ENCODE measurements around the gene OR2V2. TPM values are rescaled to one million over a fixed set of nuclear protein-coding genes. Genes with fewer than 3 reads are reported as not detected.

The OR2V2 gene
- total RNA-seq, 1 donor from 2014 or later, result not detected

DNA sequence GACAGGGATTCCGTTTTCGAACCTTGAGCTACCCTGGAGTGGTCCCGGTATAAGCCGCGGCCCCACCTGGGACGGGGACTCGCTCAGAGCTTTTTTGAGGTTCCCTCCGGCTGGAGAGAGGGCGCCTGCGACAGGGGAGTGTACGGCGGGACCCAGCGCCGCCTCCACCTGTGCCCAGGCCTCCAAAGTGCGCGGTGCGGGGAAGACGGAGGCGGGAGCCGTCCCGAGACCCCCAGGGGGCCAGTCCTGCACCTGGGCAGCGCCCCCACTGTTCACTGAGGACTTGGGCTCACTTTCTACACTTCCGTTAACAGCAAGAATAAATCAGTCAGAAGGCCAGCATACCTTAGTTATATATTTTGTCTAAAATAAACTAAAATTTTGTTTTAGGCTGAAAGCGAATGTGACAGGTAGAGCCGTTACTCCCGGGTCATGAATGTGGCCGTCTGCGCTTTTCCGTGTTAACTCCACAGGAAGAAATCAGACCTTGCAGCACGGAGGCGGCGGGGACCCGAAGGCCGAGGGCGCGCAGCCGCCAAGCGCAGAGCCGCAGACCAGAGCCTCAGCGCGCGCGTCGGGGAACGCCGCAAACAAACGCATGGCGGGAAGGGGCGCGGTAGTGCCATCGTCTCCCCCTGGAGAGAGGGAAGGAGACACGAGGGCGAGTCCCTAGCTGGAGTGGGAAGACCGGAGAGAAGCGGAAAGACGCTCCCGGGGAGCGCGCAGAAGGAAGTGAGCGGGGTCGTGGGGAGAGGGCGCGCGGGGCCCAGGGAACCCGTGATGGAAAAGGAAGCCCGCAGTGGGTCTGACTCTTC lies 43.5 kb downstream of the OR2V2 start:
- DNase-seq (ENCODE audit: low spot score), result no peak

DNA sequence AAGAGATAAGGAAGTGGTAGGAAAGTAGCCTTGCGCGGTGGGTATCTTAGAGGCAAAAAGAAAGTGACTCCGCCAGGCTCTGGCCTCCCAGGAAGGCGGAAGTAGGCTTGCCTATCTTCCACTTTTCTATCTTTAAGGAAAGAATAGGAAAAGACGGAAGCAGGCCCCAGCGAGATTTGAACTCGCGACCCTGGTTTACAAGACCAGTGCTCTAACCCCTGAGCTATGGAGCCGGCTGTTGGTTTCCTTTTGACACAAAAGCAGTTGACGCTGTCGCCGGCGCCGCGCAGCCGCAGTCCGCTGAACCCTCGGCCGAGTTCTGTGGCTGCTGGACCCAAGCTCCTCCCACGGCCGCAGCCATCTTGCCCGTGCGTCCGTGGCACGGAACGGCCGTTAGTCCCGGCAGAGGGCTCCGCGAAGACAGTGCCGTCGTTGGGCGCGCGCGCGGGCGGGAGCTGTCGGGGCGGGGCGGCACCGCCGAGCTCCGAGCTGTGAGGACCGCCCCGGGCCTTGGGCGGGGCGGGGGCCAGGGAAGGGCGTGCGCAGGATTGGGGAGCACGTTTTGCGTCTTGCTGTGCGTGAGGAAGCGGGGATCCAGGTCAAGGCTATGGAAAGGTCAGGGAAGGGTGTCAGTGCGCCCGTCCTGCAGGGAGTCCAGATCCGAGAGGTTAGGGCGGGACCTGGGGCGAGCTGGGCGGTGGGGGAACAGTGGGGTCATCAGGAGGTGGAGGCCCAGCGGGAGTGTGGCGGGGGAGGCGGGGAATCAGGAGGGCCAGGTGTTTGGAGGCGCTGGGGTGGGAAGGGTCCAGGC lies 44.3 kb downstream of the OR2V2 start:
- DNase-seq (ENCODE audit: low spot score), result peak; percentile 97

DNA sequence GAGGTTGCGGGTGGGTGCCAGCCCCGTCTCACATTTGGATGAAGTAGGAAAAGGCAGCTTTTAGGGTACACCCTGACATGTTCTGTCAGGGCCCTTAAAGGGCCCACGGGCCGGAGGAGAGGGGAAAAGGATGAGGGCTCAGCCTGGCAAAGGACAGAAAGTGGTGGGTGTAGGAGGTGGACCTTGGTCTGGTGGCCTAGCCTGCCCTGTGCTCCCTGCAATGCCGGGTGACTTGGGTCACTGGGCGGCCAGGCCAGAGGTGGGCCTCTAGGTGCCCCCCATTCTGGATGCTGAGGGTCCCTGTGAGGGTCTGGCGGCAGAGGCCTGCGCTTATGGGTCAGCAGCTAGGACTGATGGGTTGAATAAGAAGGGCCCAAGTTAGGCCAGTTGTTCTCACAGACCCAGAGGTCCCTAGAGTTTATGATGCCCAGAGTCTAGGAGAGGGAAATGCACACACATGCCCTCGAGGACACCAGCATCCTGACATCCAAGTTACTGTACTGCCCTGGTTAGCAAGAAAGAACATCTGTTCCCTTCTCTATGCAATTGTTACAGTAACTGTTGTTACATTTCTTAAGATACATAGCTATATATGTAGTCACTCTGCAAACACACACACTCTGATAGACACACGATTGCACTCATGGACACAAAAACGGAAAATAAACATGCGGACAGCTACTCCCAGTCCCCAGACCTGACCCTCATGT lies 45.1 kb downstream of the OR2V2 start:
- no peak for DNase-seq (ENCODE audit: low spot score)

DNA sequence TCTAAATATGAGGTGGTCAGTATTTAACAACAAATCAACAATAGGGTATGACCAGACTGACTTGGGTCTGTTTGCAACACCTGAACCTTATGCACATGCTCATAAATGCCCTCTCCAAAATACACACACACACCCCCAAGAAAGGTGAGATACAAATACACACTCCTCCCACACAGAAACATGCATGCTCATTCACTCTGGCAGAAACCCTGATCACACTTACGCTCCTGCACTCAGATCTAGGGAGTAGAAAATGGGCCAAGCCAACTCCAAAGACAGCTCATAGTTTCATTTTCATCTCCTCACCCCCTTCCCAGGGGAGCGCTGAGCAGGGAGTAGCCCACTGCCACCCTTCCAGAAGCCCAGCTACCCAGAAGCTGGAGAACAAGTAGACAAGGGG lies 46.3 kb downstream of the OR2V2 start:
- no peak for DNase-seq (ENCODE audit: low spot score)

DNA sequence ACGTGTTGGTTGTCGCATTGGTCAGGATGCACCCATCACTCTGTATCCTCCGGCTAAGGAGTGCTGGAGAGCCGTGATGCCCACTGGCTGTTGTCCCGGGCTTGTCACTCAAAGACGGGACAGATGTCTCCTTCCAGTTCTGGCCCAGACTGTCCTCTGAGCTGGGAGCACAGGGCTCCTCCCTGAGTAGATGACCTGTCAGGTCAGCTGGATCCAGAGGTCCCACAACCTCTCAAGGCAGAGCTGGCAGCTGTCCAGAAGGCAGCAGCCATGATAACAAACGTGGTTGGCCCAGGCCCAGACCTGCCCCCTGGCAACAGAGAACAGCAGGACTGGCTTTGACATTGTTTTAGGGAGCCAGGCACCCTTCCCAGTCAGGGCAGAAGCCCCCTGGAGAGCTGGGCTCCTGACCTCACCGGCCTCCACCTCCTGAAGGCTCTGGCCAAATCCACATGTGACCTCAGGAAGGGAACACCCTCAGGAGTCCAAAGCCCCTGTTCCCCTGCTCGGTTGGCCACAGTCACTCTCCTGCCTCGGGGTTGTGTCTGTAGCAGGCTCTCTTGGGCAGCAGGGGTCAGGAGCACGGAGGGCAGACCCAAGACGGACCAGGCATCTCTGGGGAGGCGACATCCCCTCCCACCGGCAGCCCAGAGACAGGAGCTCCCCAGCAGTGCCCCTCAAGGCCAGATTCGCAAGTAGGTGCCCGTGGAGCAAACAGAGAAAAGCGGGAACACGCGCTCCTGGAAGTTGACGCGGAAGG lies 47.3 kb downstream of the OR2V2 start:
- no peak for DNase-seq (ENCODE audit: low spot score)

DNA sequence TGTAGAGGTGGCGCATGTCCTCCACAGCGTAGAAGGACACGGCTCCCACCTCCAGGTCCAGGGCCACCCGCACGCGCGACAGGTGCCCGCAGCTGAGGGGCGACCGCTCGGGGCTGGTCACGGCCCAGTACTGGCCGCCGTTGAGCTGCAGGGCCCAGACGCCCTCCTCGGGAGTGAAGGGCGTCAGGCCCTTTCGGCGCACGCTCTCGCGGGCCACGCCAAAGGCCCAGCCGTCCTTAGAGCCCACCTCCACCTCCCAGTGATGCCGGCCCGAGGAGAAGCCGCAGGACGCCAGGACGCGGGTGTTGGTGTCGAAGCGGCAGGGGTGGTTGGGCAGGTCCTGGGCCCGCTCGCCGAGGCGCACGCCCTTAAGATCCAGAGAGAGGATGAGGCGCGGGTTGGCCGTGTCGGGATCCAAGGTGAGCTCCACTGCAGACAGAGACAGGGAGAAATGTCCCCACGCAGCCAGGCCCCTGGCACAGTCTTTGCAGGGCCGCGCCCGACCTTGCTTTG lies 47.9 kb downstream of the OR2V2 start:
- DNase-seq (ENCODE audit: low spot score), result no peak

DNA sequence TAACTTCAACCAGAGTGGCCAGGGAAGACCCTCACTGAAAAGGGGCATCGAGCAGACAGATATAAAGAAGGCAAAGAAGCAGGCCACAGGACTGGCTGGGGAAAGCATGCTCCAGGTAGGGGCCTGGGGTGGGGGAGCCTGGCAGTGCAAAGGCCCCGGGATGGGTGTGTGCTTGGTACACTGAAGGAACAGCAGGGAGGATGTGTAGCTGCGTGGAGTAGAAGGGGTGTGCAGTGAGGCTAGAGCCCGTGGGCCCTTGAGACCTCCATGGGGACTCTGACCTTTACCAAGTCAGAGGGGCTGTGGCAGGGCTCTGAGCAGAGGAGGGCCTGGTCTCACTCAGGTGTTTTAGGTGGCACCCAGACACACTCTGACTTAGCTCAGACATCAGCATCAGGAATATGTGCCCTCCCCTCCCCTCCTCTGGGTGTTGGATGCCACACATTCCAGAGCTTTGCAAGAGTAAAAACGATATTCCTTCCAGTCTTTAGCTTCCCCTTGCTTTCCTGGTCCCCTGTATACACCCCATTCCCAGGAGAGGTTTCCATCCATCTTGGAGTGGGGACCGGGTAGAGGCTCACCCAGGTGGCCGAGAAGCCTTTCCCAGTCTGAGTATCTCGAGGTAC lies 50.1 kb downstream of the OR2V2 start:
- no peak for DNase-seq (ENCODE audit: low spot score)

DNA sequence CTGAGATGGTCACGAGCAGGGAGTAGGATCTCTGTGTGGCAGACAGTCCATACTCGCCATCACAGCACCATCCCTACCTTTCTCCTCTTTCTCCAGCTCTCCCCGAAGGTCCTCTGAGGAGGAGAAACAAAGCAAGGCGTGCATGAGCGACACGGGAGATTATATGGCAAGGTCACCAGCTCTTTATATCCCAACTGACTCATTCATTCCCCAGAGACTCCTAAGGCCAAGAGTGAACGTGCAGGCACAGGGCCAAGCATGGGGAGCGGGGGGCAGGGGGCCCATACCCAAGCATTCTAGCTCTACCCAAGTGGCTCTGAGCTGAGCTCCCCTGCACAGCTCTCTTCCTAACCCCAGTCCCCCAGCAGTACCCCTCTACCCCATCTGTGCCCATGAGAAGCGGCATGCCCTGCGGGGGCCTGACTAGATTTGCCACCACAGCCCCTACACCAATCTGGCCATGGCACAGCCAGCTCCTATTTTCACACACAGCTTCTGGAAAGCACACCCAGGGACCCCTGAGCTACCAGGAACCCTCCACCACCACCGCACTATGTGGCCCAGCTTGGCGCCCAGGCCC lies 50.8 kb downstream of the OR2V2 start:
- no peak for DNase-seq (ENCODE audit: low spot score)

DNA sequence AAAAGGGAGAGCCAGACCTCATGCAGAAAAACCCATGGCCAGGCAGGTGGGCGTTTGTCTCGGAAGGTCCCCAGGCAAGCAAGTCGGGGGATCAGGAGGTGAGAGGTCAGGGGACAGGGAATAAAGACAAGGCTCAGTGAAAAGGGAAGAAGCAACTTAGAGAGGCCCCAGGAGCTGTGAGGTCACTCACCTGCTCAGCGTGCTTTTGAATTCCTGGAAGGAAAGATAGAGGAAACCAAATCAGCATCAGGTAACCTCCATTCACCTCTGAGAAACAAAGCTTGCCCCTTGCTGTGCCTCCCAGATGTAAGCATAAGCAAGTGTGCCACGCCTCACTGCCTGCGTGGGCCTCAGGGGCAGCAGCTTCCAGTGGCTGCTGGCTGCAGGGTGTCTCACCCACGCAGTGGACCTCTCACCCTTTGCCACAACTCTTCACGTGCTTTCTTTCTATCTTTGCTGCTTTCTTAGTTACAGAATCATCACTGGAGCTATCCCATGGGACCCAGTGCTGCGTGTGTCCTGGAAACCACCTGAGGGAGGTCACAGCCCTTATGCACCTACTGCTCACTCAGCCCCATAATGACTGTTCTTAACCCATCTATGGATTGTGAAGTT lies 51.6 kb downstream of the OR2V2 start:
- no peak for DNase-seq (ENCODE audit: low spot score)

DNA sequence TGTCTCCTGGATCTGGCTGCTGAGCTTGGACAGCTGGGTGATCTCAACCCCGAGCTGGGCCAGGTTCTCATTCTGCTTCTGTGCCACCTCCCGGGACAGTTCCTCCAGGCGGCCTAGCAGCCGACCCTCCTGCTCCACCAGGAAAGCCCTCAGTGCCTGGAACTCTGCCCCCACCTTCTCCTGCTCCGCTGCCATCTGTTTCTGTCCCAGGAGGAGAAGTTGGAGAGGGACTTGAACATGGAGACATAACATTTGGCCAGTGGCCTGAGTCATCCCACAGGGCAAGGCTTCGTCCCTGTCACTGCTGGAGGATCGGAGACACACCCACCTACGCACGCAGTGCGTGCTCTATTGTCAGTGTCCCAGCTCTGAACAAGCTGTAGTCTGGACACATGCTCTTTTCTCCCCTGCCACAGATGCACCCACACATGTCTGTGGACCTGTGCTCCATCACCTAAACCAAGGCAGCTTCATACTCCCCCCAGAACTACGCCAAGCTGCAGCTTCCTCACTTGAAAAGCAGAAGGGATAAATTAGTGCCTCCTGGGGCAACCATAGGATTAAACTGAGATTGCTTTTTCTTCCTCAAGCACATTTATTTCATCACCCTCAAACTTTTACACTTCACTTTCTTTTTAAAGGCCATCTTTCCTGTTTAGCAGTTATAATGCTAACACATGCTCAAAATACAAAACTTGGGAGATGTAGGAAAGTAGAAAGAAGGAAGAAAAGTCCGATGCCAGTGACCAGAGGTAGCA lies 52.7 kb downstream of the OR2V2 start:
- no peak for DNase-seq (ENCODE audit: low spot score)

DNA sequence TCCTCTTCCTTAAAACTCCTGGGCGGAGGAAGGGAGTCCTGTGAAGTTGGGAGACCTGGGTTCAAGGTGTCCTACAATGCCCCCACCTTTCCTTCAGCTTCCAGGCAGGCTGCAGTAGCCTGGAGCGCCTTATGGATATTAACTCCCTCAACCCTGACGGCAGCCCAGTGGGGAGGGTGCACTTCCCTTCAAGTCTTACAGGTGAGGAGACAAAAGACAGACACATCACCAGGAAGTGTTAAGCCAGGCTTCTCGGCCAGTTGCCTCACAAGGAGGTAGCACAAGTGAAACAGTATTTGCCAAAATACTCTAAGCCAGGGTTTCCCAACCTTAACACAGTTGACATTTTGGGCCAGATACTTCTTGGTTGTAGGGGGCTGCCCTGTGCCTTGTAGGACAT lies 53.4 kb downstream of the OR2V2 start:
- no peak for DNase-seq (ENCODE audit: low spot score)

DNA sequence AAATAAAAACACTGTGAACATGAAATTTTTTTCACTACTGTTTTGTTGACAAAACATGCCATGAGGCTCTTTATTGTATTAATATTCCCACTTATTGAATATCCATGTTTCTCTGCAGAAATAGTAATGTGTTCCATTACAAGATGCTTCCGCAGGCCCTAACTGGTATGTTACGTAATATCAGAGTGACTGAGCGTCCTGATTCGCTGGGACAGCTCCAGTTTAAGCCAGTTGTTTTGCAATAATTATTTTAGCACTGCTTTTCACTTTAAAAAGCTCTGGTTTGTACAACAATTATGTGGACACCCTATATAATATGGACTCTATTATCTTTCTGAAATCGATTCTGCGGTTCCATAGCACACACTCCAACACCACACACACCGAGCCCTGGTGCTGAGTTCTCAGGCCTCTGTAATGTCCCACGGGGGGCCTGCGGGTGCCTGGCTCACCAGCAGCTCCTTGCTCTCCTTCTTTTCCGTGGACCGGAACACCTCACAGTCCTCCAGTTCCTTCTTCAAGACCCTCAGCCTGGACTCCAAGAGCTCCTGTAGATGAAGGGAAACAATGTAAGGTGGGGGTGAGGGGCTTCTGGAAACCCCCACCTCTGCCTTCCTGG lies 55.8 kb downstream of the OR2V2 start:
- DNase-seq (ENCODE audit: low spot score), result no peak

DNA sequence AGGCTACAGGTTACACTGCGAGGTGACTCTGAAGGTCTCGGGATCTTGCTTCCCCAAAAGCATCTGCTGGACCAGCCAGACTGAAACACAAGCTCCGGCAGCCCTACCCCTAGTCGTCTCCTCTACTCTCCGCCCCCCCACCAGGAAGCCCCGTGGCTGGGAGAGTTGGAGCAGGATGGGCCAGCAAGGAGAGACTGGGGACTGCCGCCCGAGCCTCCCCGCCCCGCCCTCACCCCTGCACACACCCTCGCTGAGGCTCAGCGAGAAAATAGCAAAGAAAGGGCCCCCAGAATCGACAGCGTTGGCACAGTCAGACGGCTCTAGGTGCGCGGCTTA lies 56.4 kb downstream of the OR2V2 start:
- no peak for DNase-seq (ENCODE audit: low spot score)

DNA sequence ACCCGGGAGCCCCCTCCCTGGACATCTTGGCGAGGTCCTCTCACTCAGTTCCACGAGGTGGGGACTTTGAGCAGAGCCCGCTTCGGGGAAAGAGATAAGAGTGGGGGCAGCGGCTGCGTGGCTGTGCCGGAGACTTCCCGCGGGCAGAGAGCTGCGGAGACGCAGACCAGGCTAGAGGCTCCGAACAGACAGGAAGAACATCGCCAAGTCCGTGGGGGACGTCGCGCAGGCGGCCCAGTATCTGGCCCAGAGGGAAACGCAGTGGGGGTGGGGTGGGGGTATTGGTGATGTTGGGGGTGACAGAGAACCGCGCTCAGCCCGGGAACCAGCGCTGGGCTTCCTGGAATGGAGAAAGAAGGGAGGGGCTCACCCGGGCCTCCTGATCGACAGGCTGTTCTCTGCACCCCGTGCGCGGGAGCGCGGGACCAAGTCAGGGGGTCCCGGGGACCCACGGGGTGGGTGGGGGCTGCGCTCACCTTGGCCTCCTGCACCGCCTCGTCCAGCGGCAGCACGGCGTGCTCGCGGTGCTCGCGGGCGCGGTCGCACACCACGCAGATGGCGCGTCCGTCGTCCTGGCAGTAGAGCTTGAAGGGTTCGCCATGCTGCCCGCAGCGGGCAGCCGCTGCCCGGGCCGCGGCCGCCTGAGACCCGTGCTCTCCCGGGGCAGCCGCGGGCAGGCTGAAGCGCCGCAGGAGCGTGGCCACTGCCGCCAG lies 56.9 kb downstream of the OR2V2 start:
- DNase-seq (ENCODE audit: low spot score), result no peak

DNA sequence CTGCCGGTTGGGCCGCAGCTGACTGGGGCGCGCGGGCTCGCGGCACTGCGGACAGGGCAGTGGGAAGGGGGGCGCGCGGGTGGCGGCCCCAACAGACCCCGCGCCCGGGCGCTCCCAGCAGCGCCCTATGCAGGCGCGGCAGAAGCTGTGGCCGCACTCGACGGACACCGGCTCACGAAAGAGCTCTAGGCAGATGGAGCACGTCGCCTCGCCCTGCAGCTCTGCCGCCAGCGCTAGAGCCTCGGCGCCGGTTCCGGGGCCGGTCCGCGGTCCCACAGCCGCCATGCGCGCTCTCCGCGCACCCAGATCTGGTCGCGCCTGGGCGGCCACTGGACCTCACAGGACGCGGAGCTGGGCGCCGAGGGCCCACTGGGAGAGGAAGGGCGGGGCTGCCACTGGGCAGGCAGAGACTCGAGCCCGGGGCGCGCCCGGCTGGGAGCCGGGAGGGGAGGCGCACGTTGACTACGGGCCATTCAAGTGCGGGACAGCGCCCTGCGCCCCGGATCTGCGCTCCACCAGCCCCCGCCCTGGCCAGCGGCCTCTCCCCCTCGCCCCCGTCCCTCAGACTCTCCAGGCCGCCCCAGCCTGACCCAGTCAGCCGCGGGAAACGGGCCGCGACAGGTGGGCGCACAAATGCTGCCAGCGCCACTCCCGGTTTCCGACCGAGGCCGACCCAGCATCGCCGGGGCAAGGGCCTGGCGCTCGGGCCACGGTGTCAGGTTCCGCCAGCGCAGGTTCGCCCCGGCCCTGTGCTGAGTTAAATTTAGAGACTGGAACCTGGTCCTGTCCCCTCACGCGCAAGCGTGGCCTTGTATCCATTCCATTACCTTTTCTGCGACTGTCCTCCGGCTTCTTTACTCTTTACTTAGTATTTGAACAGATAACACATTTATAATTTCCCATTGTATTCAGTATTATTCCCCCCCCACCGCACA lies 57.7 kb downstream of the OR2V2 start, which contains the start of gene TRIM7:
Gene TRIM7, minus strand, starts transcription at position 371 of the 935 bp plus-strand sequence. Its CDS starts 86 bp downstream, at position 285.
- DNase-seq (ENCODE audit: low spot score), result no peak

DNA sequence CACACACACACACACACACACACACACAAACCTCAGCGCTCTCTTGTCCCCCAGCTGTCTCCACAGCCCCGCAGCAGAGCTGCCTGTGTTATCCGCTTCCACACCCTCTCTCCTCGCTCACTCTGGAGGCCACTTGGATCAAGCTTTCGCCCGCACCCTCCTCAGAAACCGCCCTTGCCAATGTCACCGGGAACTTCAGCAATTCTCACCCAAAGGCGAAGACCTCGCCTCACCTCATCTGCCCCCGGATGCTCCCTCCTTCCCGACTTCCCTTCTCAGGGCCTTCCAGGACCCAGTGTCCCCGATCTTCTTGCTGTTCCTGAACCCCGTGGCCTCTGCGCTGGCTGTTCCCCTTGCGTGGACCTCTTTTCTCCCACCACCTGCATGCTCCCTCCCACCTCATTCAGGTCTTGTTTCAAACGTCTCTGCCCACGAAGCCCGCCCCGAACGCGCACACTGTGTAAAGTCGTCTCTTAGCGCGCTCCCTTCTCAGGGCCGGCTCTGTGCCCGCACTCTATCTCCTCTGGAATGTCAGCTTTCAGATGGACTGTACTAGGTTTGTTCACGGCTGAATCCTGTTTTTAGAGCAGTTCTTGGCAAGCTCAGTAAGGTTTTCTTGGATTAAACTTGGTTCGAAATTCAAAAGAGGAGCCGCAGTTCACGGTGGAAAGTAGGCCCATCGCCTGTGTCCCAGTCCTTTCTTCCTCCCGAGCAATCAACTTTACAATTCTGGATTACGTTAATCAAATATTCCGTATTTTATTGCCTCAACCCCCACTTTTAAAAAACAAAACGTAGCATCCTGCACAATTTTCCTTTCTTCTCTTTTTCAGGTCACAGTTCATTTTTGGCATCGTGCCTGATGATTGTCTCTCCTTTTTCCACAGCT lies 58.6 kb downstream of the OR2V2 start:
- DNase-seq (ENCODE audit: low spot score), result no peak
